Type B pancreatic cell (in vitro differentiated cells): Measurements from ENCODE around the gene ADGRG6. TPM values are rescaled to one million over a fixed set of nuclear protein-coding genes. Genes with fewer than 3 reads are reported as not detected.
A peak's percentile ranks its signal among the peaks of the same experiment; 100 is the strongest.

Source experiments
- DNase-seq: peaks from one replicate; pipeline ENCODE4 v3.0.0; 2021; ENCODE audit warnings: mixed read lengths; ENCODE audit not compliant: unreplicated experiment; ENCODE audit errors: extremely low spot score
- H3K27ac Mint-ChIP-seq: 2 replicates; pipeline ENCODE4 v1.8.0; 2021; ENCODE audit warnings: mild to moderate bottlenecking, mixed read lengths
- H3K27me3 Mint-ChIP-seq: 2 replicates; pipeline ENCODE4 v1.8.0; 2021; ENCODE audit warnings: mixed read lengths
- H3K36me3 Mint-ChIP-seq: 2 replicates; pipeline ENCODE4 v1.8.0; 2021; ENCODE audit warnings: mixed read lengths
- H3K4me1 Mint-ChIP-seq: one replicate; pipeline ENCODE4 v1.8.0; 2021; ENCODE audit warnings: mixed read lengths; ENCODE audit not compliant: unreplicated experiment
- H3K4me3 Mint-ChIP-seq: 2 replicates; pipeline ENCODE4 v1.8.0; 2021; ENCODE audit warnings: mild to moderate bottlenecking, mixed read lengths
- H3K9me3 Mint-ChIP-seq: 2 replicates; pipeline ENCODE4 v1.8.0; 2021; ENCODE audit warnings: mixed read lengths
- total RNA-seq: library from RNA; stranded (reverse); gene quantifications from 2 replicates; pipeline ENCODE4 v1.2.1, GENCODE V29; 2021; ENCODE audit warnings: low replicate concordance
- TF ChIP-seq, protein P1 (sequence below): fragments of 200-600 bp; sonication (generic); conservative IDR thresholded peaks from 2 replicates; pipeline ENCODE4 v1.5.0; 2021; ENCODE audit warnings: antibody characterized with exemption, mild to moderate bottlenecking

Gene ADGRG6
- total RNA-seq, 1 donor from 2014 or later = 26.7 TPM

DNA sequence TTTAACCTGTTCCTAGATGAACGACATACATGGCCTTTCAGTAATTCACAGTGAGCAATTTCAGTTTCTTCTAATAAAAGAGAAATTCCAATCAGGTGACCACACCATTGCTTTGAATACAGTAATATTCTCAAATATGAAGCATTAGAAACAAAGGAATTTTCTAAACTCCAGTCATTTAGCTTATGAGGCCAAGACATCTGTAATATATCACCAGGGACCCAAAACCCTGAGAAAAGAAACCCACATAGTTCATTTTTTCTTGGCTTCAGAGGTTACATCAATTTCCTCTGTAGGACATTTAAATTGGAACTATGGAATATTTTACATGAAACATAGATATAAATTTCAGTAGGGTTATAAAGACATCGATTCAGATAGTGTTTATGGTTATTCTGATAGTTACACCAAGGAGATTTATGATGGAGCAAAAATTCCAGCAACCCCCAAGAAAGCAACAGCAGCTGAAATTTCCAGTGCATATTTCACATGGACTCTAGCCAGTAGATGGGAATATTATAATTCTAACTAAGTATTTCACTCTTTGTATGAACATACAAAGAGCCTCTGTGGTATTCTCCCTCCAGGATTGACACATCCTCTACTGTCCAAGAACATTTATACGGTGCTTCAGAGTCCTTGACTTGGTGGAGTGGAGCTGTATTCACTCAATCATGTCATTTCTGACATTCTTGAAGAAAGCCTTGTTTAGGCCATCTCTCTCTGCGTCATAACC lies 82.9 kb downstream of the ADGRG6 start:
- H3K9me3 Mint-ChIP-seq = no peaks in the 10 kb centered on the region
- H3K36me3 Mint-ChIP-seq = peaks cover 4% of the 10 kb centered on the region
- no peak overlapping the region for H3K4me3 Mint-ChIP-seq
- TF ChIP-seq, protein P1, sequence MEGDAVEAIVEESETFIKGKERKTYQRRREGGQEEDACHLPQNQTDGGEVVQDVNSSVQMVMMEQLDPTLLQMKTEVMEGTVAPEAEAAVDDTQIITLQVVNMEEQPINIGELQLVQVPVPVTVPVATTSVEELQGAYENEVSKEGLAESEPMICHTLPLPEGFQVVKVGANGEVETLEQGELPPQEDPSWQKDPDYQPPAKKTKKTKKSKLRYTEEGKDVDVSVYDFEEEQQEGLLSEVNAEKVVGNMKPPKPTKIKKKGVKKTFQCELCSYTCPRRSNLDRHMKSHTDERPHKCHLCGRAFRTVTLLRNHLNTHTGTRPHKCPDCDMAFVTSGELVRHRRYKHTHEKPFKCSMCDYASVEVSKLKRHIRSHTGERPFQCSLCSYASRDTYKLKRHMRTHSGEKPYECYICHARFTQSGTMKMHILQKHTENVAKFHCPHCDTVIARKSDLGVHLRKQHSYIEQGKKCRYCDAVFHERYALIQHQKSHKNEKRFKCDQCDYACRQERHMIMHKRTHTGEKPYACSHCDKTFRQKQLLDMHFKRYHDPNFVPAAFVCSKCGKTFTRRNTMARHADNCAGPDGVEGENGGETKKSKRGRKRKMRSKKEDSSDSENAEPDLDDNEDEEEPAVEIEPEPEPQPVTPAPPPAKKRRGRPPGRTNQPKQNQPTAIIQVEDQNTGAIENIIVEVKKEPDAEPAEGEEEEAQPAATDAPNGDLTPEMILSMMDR = no peak
- DNase-seq = no peak
- H3K27ac Mint-ChIP-seq = no peak overlapping the region
- no peaks in the 10 kb centered on the region for H3K27me3 Mint-ChIP-seq
- H3K4me1 Mint-ChIP-seq = no peaks in the 10 kb centered on the region

DNA sequence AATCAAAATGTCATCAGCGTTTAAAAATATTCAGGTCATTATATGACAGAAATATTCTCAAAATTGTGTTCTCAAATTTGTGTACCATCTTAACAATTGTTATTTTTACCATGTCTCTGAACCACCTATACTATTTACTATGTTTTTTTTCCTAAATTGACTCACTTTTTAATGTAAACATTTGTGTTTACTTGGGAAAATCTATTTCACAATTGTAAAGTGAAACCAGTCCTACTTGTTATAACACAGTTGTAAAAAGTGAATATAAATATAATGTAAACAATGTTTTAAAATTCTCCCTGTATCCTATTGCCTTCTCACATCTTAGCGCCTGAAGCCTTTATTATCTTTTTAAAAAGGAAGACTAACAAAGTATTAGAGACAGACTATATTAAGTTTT lies 83.5 kb downstream of the ADGRG6 start:
- Mint-ChIP-seq H3K9me3 (no peaks in the 10 kb centered on the region), H3K36me3 (peaks cover 4% of the 10 kb centered on the region), H3K4me3 (no peak overlapping the region), H3K27me3 (no peaks in the 10 kb centered on the region), H3K27ac (no peak overlapping the region), H3K4me1 (no peaks in the 10 kb centered on the region)
- no peak for DNase-seq
- TF ChIP-seq, protein P1 = no peak

DNA sequence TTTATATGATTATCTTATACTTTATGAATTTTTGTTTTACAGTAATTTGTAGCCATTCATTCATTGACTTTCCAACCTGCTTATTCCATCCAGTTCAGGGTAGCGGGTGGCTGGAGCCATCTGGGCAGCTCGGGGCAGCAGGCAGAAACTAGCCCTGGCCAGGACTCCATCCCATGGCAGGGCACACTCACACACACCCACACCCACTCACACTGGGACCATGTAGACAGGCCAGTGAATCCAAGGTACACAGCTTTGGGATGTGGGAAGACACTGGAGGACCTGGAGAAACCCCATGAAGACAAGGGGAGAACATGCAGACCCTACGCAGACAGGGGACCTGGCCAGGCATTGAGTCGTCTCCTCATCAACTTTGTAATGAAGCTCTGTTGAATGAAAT lies 84.8 kb downstream of the ADGRG6 start:
- DNase-seq = no peak
- Mint-ChIP-seq H3K4me1 (no peaks in the 10 kb centered on the region), H3K27me3 (no peaks in the 10 kb centered on the region), H3K9me3 (no peaks in the 10 kb centered on the region), H3K4me3 (no peak overlapping the region), H3K36me3 (peaks cover 4% of the 10 kb centered on the region), H3K27ac (no peak overlapping the region)
- TF ChIP-seq, protein P1 = no peak

DNA sequence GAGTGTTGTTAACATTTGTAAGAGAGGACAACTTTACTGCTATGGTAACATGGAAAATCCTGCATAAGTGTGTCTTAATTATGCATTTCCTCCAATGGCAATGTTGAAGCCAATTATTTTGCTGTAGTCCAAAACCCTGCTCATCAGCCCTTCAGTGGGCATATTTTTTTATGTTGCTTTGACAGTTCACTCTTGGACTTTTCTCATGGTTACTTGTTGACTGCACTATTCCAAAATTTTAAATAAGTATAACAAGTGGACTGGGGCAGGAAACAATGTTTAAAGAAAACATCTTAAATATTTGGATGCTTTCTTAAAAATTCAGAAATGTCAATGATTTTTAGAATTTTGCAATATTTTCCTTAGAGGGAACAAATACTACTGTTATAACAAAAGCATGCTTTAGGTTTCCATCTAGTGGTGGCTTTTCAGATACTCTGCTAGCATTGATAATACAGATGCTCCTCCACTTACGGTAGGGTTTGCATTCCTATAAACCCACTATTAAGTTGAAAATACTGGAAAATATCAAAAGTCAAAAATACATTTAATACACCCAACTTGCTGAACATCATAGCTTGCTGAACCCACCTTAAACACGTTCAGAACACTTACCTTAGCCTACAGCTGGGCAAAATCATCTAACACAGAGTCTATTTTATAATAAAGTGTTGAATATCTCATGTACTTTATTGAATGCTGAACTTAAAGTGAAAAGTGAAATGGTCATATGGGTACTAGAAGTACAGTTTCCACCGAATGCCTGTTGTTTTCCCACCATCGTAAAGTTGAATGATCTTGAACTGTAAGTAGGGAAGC lies 86.4 kb downstream of the ADGRG6 start:
- Mint-ChIP-seq H3K36me3 (peaks cover 4% of the 10 kb centered on the region), H3K4me3 (no peak overlapping the region), H3K27ac (no peak overlapping the region), H3K9me3 (no peaks in the 10 kb centered on the region), H3K27me3 (no peaks in the 10 kb centered on the region), H3K4me1 (no peaks in the 10 kb centered on the region)
- no peak for DNase-seq
- TF ChIP-seq, protein P1 = peak; percentile 81

DNA sequence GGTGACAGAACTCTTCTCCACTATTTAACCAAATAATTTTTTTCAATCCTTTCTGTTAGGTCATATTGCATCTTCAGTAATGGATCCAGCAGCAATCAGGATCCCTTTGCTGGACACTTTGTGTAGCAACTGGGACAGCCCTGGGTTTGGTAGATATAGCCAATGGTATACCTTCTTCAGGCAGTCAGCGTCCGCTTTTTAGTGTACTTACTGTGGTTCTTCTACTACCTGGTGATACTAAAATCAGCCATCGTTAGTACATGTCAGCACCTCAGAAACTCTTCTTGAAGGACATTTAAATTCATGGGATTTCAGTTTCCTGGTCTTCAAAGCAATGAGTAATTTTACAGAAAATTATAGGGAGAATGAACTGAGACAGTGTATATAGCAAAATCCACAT lies 93.5 kb downstream of the ADGRG6 start:
- no peak overlapping the region for H3K4me3 Mint-ChIP-seq

More for the DNA sequence above, 93.5 kb downstream of the ADGRG6 start:
- Mint-ChIP-seq H3K27me3 (no peaks in the 10 kb centered on the region), H3K9me3 (no peaks in the 10 kb centered on the region), H3K36me3 (no peaks in the 10 kb centered on the region), H3K27ac (no peak overlapping the region), H3K4me1 (peaks cover 3% of the 10 kb centered on the region)
- TF ChIP-seq, protein P1 = no peak
- no peak for DNase-seq
